GM13977 (cell line): ENCODE measurements around the gene NIM1K.
"Not testable (repeated sequence)": the region's sequence is repeated elsewhere in the genome, so short reads cannot be mapped to it uniquely, and the experiment has no call there.

Experiments
- DNase-seq: peaks from one replicate; pipeline ENCODE4 v3.0.0; 2012; ENCODE audit warnings: low spot score
- CTCF ChIP-seq: IDR thresholded peaks from 2 replicates; pipeline ENCODE4 v1.5.1; 2012; ENCODE audit warnings: mild to moderate bottlenecking, control low read depth; ENCODE audit not compliant: insufficient read depth; ENCODE audit errors: extremely low read depth, missing control alignments
- in situ Hi-C: fragments of 300-500 bp; cut with MboI; formaldehyde crosslinking; loops from one replicate; pipeline ENCODE4 v1.12.0; 2022; ENCODE audit warnings: low sequenced_read_pairs, low pct_unique_long_range_greater_than_20kb, mixed read lengths, inconsistent platforms; ENCODE audit not compliant: unreplicated experiment

NIM1K gene

GRCh38 chr5:43161244-43161643 lies 30.8 kb upstream of the NIM1K start:
- TF ChIP-seq CTCF, result no peak
- no peak for DNase-seq

GRCh38 chr5:43164801-43165200 lies 27.2 kb upstream of the NIM1K start:
- in situ Hi-C loops, DNase-seq: not testable (repeated sequence)

More at GRCh38 chr5:43161244-43161643, 30.8 kb upstream of the NIM1K start:
- in situ Hi-C loops, result no loop called here

- no peak for TF ChIP-seq CTCF
- in situ Hi-C loops, result no loop called here
- no peak for DNase-seq
These were observed 26.7 kb upstream of the NIM1K start for GRCh38 chr5:43165323-43165722.

GRCh38 chr5:43168175-43168574 lies 23.9 kb upstream of the NIM1K start:
- TF ChIP-seq CTCF, result no peak
- in situ Hi-C loops, result no loop called here
- DNase-seq, result no peak

- DNase-seq, result no peak
- no peak for TF ChIP-seq CTCF
- in situ Hi-C loops, result no loop called here
These were observed 20.6 kb upstream of the NIM1K start for GRCh38 chr5:43171451-43171850.

GRCh38 chr5:43171926-43172325 lies 20.1 kb upstream of the NIM1K start:
- no peak for DNase-seq
- TF ChIP-seq CTCF, result no peak
- in situ Hi-C loops, result no loop called here

- no peak for DNase-seq
- in situ Hi-C loops, result no loop called here
- TF ChIP-seq CTCF, result no peak
These were observed 19.2 kb upstream of the NIM1K start for GRCh38 chr5:43172779-43173178.
